GF-D8 (cell line): Measurements from ENCODE around the gene ACSBG1.
A peak's percentile ranks its signal among the peaks of the same experiment; 100 is the strongest.
"Not testable (repeated sequence)": the region's sequence is repeated elsewhere in the genome, so short reads cannot be mapped to it uniquely, and the experiment has no call there.

Experiments
- DNase-seq: peaks from one replicate; lab custom pipeline; 2025; lab: John Stamatoyannopoulos, UW

ACSBG1 gene

GRCh38 chr15:78164010-78164409, 70.4 kb downstream of the ACSBG1 start:
- DNase-seq, result no peak

GRCh38 chr15:78162038-78162437, 72.3 kb downstream of the ACSBG1 start:
- no peak for DNase-seq

GRCh38 chr15:78159395-78159794, 75.0 kb downstream of the ACSBG1 start:
- no peak for DNase-seq

GRCh38 chr15:78157203-78157602, 77.2 kb downstream of the ACSBG1 start:
- no peak for DNase-seq

- no peak for DNase-seq
Measured at GRCh38 chr15:78156653-78157052, 77.7 kb downstream of the ACSBG1 start.

GRCh38 chr15:78155355-78155939, 78.9 kb downstream of the ACSBG1 start:
- no peak for DNase-seq

- no peak for DNase-seq
Measured at GRCh38 chr15:78154955-78155354, 79.4 kb downstream of the ACSBG1 start.

GRCh38 chr15:78151075-78151474, 83.3 kb downstream of the ACSBG1 start:
- not testable (repeated sequence) for DNase-seq

GRCh38 chr15:78149805-78150751, 84.3 kb downstream of the ACSBG1 start:
- DNase-seq, result no peak

- peak; percentile 85 for DNase-seq
Measured at GRCh38 chr15:78149068-78149804, 85.1 kb downstream of the ACSBG1 start, which contains the start of gene IDH3A. TSS of gene IDH3A (plus strand) at chr15:78149362. CDS start at chr15:78149404, 42 bp downstream.

GRCh38 chr15:78148392-78149067, 85.8 kb downstream of the ACSBG1 start:
- no peak for DNase-seq

- no peak for DNase-seq
Measured at GRCh38 chr15:78147566-78147965, 86.8 kb downstream of the ACSBG1 start.

GRCh38 chr15:78146425-78147154, 87.8 kb downstream of the ACSBG1 start:
- DNase-seq, result no peak

- no peak for DNase-seq
Measured at GRCh38 chr15:78142332-78142731, 92.0 kb downstream of the ACSBG1 start.

GRCh38 chr15:78140292-78140691, 94.1 kb downstream of the ACSBG1 start:
- no peak for DNase-seq

GRCh38 chr15:78139578-78139977, 94.8 kb downstream of the ACSBG1 start:
- DNase-seq, result no peak

GRCh38 chr15:78133801-78134200, 100.6 kb downstream of the ACSBG1 start:
- DNase-seq, result no peak

- no peak for DNase-seq
Measured at GRCh38 chr15:78131295-78132061, 102.9 kb downstream of the ACSBG1 start, which contains the start of gene CIB2. TSS of gene CIB2 (minus strand) at chr15:78131445. CDS start at chr15:78131215, 230 bp downstream.

GRCh38 chr15:78130466-78131294, 103.7 kb downstream of the ACSBG1 start:
- DNase-seq, result no peak
